SK-N-SH (cell line): ENCODE results near the gene PAK1.

Experiments
- JUND ChIP-seq: IDR thresholded peaks from 2 replicates; pipeline ENCODE4 v1.4.0; 2012
- POLR2AphosphoS5 ChIP-seq: IDR thresholded peaks from 2 replicates; pipeline ENCODE4 v1.6.1; 2012; ENCODE audit warnings: low read depth, low read length
- SMC3 ChIP-seq: IDR thresholded peaks from 2 replicates; pipeline ENCODE4 v1.6.1; 2012; ENCODE audit warnings: low read depth, low read length, improper control_type of control experiment
- TAF1 ChIP-seq: IDR thresholded peaks from 2 replicates; pipeline ENCODE4 v1.6.1; 2012; ENCODE audit warnings: low read depth, mild to moderate bottlenecking, low read length, moderate library complexity, borderline replicate concordance
- TF ChIP-seq, protein P1 (sequence below): fragments of 200-600 bp; sonication (generic); IDR thresholded peaks from 2 replicates; pipeline ENCODE4 v1.6.1; 2017; ENCODE audit warnings: antibody characterized with exemption, mild to moderate bottlenecking, moderate library complexity

DNA sequence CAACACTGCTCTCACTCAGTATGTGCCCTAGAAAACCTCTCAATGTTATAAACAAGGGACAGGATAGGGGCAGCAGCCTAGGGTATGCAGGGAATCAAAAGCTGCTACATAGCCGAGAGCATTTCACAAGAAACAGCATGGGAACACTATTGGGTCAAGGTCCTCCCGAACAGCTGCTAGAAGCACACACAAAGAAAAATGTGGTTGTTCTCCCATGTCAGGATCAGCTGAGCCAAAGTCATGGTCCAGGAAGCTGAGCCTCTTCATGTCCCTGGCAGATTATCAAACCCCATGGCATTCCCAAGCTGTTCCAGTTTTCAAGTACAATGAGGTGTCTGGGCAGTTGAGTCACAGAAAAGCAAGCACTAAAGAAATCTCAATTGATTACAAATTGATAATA, 151.4 kb downstream of the PAK1 start:
- TF ChIP-seq TAF1 (no peak), JUND (no peak), POLR2AphosphoS5 (no peak), SMC3 (no peak)
- TF ChIP-seq, protein P1, sequence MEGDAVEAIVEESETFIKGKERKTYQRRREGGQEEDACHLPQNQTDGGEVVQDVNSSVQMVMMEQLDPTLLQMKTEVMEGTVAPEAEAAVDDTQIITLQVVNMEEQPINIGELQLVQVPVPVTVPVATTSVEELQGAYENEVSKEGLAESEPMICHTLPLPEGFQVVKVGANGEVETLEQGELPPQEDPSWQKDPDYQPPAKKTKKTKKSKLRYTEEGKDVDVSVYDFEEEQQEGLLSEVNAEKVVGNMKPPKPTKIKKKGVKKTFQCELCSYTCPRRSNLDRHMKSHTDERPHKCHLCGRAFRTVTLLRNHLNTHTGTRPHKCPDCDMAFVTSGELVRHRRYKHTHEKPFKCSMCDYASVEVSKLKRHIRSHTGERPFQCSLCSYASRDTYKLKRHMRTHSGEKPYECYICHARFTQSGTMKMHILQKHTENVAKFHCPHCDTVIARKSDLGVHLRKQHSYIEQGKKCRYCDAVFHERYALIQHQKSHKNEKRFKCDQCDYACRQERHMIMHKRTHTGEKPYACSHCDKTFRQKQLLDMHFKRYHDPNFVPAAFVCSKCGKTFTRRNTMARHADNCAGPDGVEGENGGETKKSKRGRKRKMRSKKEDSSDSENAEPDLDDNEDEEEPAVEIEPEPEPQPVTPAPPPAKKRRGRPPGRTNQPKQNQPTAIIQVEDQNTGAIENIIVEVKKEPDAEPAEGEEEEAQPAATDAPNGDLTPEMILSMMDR, result no peak
